A549 treated with ZK216348 at 1 μM for 4 hours (cell line): ENCODE results near the gene ANKRD30BL. TPM values are rescaled to one million over a fixed set of nuclear protein-coding genes. Genes with fewer than 3 reads are reported as not detected.

Experiments used
- total RNA-seq: library from RNA; stranded (reverse); fragments of 200-300 nt; extraction: Qiagen RNA extraction; gene quantifications from 5 replicates; pipeline ENCODE4 v1.2.3, GENCODE V29; 2022; ENCODE audit warnings: low read depth

Gene ANKRD30BL
- not detected in 5 replicates for total RNA-seq

GRCh38 chr2:132161161-132162124 is at the start of gene ANKRD30BL:
Gene ANKRD30BL (minus strand): TSS chr2:132161952. CDS start chr2:132161705, 247 bp downstream.

